AG04449 (cell line): Measurements from ENCODE around the gene MOCS1.

Source experiments
- CTCF ChIA-PET: fragments of 350-600 bp; formaldehyde crosslinking; extraction: SDS; loops from one replicate; lab custom pipeline; 2021; ENCODE audit warnings: antibody characterized with exemption; lab: Yijun Ruan, JAX
- POLR2A ChIA-PET: fragments of 400-600, 350-600 bp; formaldehyde crosslinking; extraction: SDS; loops from one replicate; lab custom pipeline; 2020; ENCODE audit warnings: antibody characterized with exemption, inconsistent platforms; lab: Yijun Ruan, JAX
- DNase-seq: peaks from one replicate; pipeline ENCODE4 v3.0.0-alpha.2; 2010; ENCODE audit warnings: low read depth, low spot score
- H3K4me3 ChIP-seq: 2 replicates; pipeline ENCODE4 v1.5.1; 2011; ENCODE audit warnings: low read depth, mild to moderate bottlenecking, control low read depth, low read length
- CTCF ChIP-seq: IDR thresholded peaks from one replicate; pipeline ENCODE4 v1.5.1; 2011; ENCODE audit warnings: mild to moderate bottlenecking, moderate library complexity, low read length, control low read depth, inconsistent platforms; ENCODE audit not compliant: insufficient read depth; ENCODE audit errors: missing control alignments

The MOCS1 gene

GRCh38 chr6:39936857-39937256, 2.6 kb upstream of the MOCS1 start:
- H3K4me3 ChIP-seq: no peak overlapping the region
- ChIA-PET POLR2A (no interaction called here), CTCF (no interaction called here)
- TF ChIP-seq CTCF: no peak
- no peak for DNase-seq

- DNase-seq: no peak
- no peak for TF ChIP-seq CTCF
- no peak overlapping the region for H3K4me3 ChIP-seq
- ChIA-PET POLR2A (no interaction called here), CTCF (no interaction called here)
Observed at GRCh38 chr6:39935241-39935640, 979 bp upstream of the MOCS1 start.

- CTCF ChIA-PET: interaction anchor here (1.0 kb wide), 1 partner anchor 9 kb away, joined by 4 read pairs; no protein-coding TSS in a partner anchor
- H3K4me3 ChIP-seq: peak overlapping the region; percentile 72
- POLR2A ChIA-PET: interaction anchor here (0.7 to 1.0 kb wide), 2 partner anchors 51 to 666 kb away, joined by 3 read pairs; no protein-coding TSS in a partner anchor
- TF ChIP-seq CTCF: no peak
- DNase-seq: no peak
Observed at GRCh38 chr6:39933669-39934130, 562 bp downstream of the MOCS1 start.

GRCh38 chr6:39932386-39932910, 1.8 kb downstream of the MOCS1 start:
- no peak for DNase-seq
- no peak overlapping the region for H3K4me3 ChIP-seq
- TF ChIP-seq CTCF: no peak
- POLR2A ChIA-PET: no interaction called here
- CTCF ChIA-PET: interaction anchor here (0.7 kb wide), 1 partner anchor 67 kb away, joined by 3 read pairs; no protein-coding TSS in a partner anchor

- DNase-seq: no peak
- ChIA-PET CTCF (no interaction called here), POLR2A (no interaction called here)
- H3K4me3 ChIP-seq: no peak overlapping the region
- TF ChIP-seq CTCF: no peak
Observed at GRCh38 chr6:39931607-39932006, 2.7 kb downstream of the MOCS1 start.

GRCh38 chr6:39930540-39930939, 3.7 kb downstream of the MOCS1 start:
- ChIA-PET POLR2A (no interaction called here), CTCF (no interaction called here)
- no peak overlapping the region for H3K4me3 ChIP-seq
- no peak for DNase-seq
- TF ChIP-seq CTCF: no peak
